H1 (cell line): ENCODE measurements around the gene CRYAB. TPM values are rescaled to one million over a fixed set of nuclear protein-coding genes. Genes with fewer than 3 reads are reported as not detected.

Experiments used
- ATF2 ChIP-seq: IDR thresholded peaks from 2 replicates; pipeline ENCODE4 v1.6.1; 2012; ENCODE audit warnings: low read length, inconsistent platforms
- BACH1 ChIP-seq: IDR thresholded peaks from 2 replicates; pipeline ENCODE4 v1.6.1; 2012; ENCODE audit warnings: low read length, improper control_type of control experiment
- CBX5 ChIP-seq: fragments of 300-800, 300-1000 bp; sonication (generic); IDR thresholded peaks from 2 replicates; pipeline ENCODE4 v1.7.1; 2016; ENCODE audit warnings: antibody characterized with exemption, low read length, low read depth
- CHD1 ChIP-seq: IDR thresholded peaks from 2 replicates; pipeline ENCODE4 v1.6.1; 2012; ENCODE audit warnings: low read depth, low read length, improper control_type of control experiment
- CTBP2 ChIP-seq: IDR thresholded peaks from 2 replicates; pipeline ENCODE4 v1.7.0; 2011; ENCODE audit warnings: borderline replicate concordance, mild to moderate bottlenecking, moderate library complexity, mixed read lengths, low read length; ENCODE audit not compliant: insufficient read depth, insufficient read length
- KDM4A ChIP-seq: IDR thresholded peaks from one replicate; pipeline ENCODE4 v1.7.1; 2012; ENCODE audit warnings: low read depth, mild to moderate bottlenecking, moderate library complexity, low read length, inconsistent platforms; ENCODE audit not compliant: severe bottlenecking
- RBBP5 ChIP-seq: IDR thresholded peaks from 2 replicates; pipeline ENCODE4 v1.7.1; 2012; ENCODE audit warnings: low read depth, mild to moderate bottlenecking, inconsistent platforms, low read length, moderate library complexity, borderline replicate concordance
- RFX5 ChIP-seq: IDR thresholded peaks from 2 replicates; pipeline ENCODE4 v1.6.1; 2011; ENCODE audit warnings: low read depth, low read length, improper control_type of control experiment, borderline replicate concordance
- polyA plus RNA-seq, 7 experiments: library from polyadenylated mRNA; depleted of rRNA in 3 of 7; stranded (reverse) in 5 of 7; unstranded in 2 of 7; fragments of >200 nt in 5 of 7; fragments of 200-250 nt in 2 of 7; gene quantifications; 1 replicate in 5 of 7; 2 replicates in 1 of 7; 4 replicates in 1 of 7; pipeline versions ENCODE4 v1.2.1 to v1.2.3, GENCODE V29; 2011 to 2013; ENCODE audit warnings: missing spikeins in 2 of 7, mixed read lengths in 2 of 7
- total RNA-seq: library from RNA; stranded (reverse); fragmentation: NEBNext Ultra II Directional; extraction: Animal tissue kit (Norgen Biotek cat#: 25700); gene quantifications from 2 replicates; pipeline ENCODE4 v1.2.1, GENCODE V29; 2021

The CRYAB gene
- total and polyA plus RNA-seq, 2 of the 8 experiments (the other 6 are each of a cell fraction or from before 2014, with no cell fraction given) = 1.9 to 2.0 TPM

- TF ChIP-seq CHD1 = no peak
- no peak for TF ChIP-seq RBBP5
- TF ChIP-seq ATF2 = no peak
- TF ChIP-seq KDM4A = no peak
- TF ChIP-seq RFX5 = no peak
- TF ChIP-seq BACH1 = no peak
- TF ChIP-seq CTBP2 = no peak
- no peak for TF ChIP-seq CBX5
These were observed 28.4 kb upstream of the CRYAB start (continued) for GRCh38 chr11:111939836-111940604.
